ENCODE measurements around the gene CEACAM1.

- no peak for TF ChIP-seq POLR2A (IDR thresholded peaks at IDR 0.05; ENCODE audit: extremely low read depth, insufficient read length)
- TF ChIP-seq CTCF (IDR thresholded peaks at IDR 0.05; ENCODE audit: low read depth, low read length) = no peak
- TF ChIP-seq MAX (IDR thresholded peaks at IDR 0.05; ENCODE audit: low read depth, low read length) = no peak
- TF ChIP-seq MYC (IDR thresholded peaks at IDR 0.05; ENCODE audit: low read depth, low read length) = no peak
Measured at GRCh38 chr19:42508892-42509444, 19.3 kb downstream of the CEACAM1 start.

All from NB4 (cell line).